MM.1S (cell line): ENCODE measurements around the gene VSIR.

Experiments used
- DNase-seq: peaks from one replicate; pipeline ENCODE4 v3.0.0-alpha.2; 2015
- H2AFZ ChIP-seq: fragments of 300-600 bp; sonication (generic); 2 replicates; pipeline ENCODE4 v1.6.0; 2016; ENCODE audit warnings: antibody characterized with exemption, low read length
- H3F3A ChIP-seq: fragments of 300-600 bp; sonication (generic); 2 replicates; pipeline ENCODE4 v1.6.1; 2016; ENCODE audit warnings: mild to moderate bottlenecking, antibody characterized with exemption, low read length, moderate library complexity, mixed read lengths; ENCODE audit not compliant: insufficient read depth
- H3K27ac ChIP-seq: fragments of 300-600 bp; sonication (generic); 2 replicates; pipeline ENCODE4 v1.5.1; 2016; ENCODE audit warnings: mild to moderate bottlenecking, low read length
- H3K27me3 ChIP-seq: fragments of 300-600 bp; sonication (generic); replicated peaks from 2 replicates; pipeline ENCODE4 v1.6.0; 2016; ENCODE audit warnings: low read length; ENCODE audit not compliant: insufficient read depth
- H3K36me3 ChIP-seq: fragments of 300-600 bp; sonication (generic); replicated peaks from 2 replicates; pipeline ENCODE4 v1.6.1; 2016; ENCODE audit warnings: mild to moderate bottlenecking, low read length, mixed read lengths; ENCODE audit not compliant: insufficient read depth
- H3K4me1 ChIP-seq: fragments of 300-600 bp; sonication (generic); 2 replicates; pipeline ENCODE4 v1.6.1; 2016; ENCODE audit warnings: low read length, mixed read lengths
- H3K4me2 ChIP-seq: fragments of 300-600 bp; sonication (generic); 2 replicates; pipeline ENCODE4 v1.6.0; 2016; ENCODE audit warnings: low read depth, low read length
- H3K4me3 ChIP-seq: fragments of 300-600 bp; sonication (generic); 2 replicates; pipeline ENCODE4 v1.5.1; 2016; ENCODE audit warnings: low read length, mixed read lengths
- H3K79me2 ChIP-seq: fragments of 300-600 bp; sonication (generic); 2 replicates; pipeline ENCODE4 v1.6.1; 2016; ENCODE audit warnings: mixed run types, low read length, mixed read lengths
- H3K9ac ChIP-seq: fragments of 300-600 bp; sonication (generic); 2 replicates; pipeline ENCODE4 v1.6.1; 2016; ENCODE audit warnings: low read length, mixed read lengths
- H3K9me2 ChIP-seq: fragments of 300-600 bp; sonication (generic); replicated peaks from 2 replicates; pipeline ENCODE4 v1.6.1; 2016; ENCODE audit warnings: mild to moderate bottlenecking, low read length, mixed read lengths; ENCODE audit not compliant: insufficient read depth
- H3K9me3 ChIP-seq: fragments of 300-600 bp; sonication (generic); replicated peaks from 2 replicates; pipeline ENCODE4 v1.6.1; 2016; ENCODE audit warnings: mild to moderate bottlenecking, low read length, mixed read lengths; ENCODE audit not compliant: insufficient read depth
- H4K20me1 ChIP-seq: fragments of 300-600 bp; sonication (generic); 2 replicates; pipeline ENCODE4 v1.6.1; 2016; ENCODE audit warnings: mild to moderate bottlenecking, low read length, moderate library complexity, mixed read lengths; ENCODE audit not compliant: insufficient read depth
- CTCF ChIP-seq: fragments of 300-600 bp; sonication (generic); IDR thresholded peaks from 2 replicates; pipeline ENCODE4 v1.5.1; 2016; ENCODE audit warnings: antibody characterized with exemption, low read length, mixed read lengths
- EZH2 ChIP-seq: fragments of 300-600 bp; sonication (generic); optimal IDR thresholded peaks from 2 replicates; pipeline ENCODE3; 2017; ENCODE audit warnings: low read depth, mild to moderate bottlenecking, antibody characterized with exemption, low read length, mixed read lengths
- EZH2phosphoT487 ChIP-seq: fragments of 300-600 bp; sonication (generic); IDR thresholded peaks from 2 replicates; pipeline ENCODE4 v1.6.1; 2018; ENCODE audit warnings: antibody characterized with exemption, low read length

VSIR gene

GRCh38 chr10:71731791-71732190 lies 41.5 kb downstream of the VSIR start:
- Histone ChIP-seq H3K4me3 (no peak overlapping the region), H3F3A (peaks cover 18% of the 10 kb centered on the region), H3K4me2 (no peak overlapping the region), H3K9me3 (no peaks in the 10 kb centered on the region), H3K9ac (no peak overlapping the region), H3K36me3 (no peaks in the 10 kb centered on the region), H3K9me2 (no peaks in the 10 kb centered on the region), H3K4me1 (peaks cover 36% of the 10 kb centered on the region), H4K20me1 (no peaks in the 10 kb centered on the region), H3K79me2 (no peaks in the 10 kb centered on the region), H3K27ac (no peak overlapping the region), H3K27me3 (no peaks in the 10 kb centered on the region), H2AFZ (no peak overlapping the region)
- no peak for DNase-seq
- TF ChIP-seq EZH2phosphoT487: no peak
- no peak for TF ChIP-seq EZH2

GRCh38 chr10:71729161-71729636 lies 44.1 kb downstream of the VSIR start:
- H4K20me1 ChIP-seq: no peaks in the 10 kb centered on the region
- peaks cover 23% of the 10 kb centered on the region for H3F3A ChIP-seq
- no peak overlapping the region for H3K4me2 ChIP-seq
- H3K9ac ChIP-seq: no peak overlapping the region
- no peaks in the 10 kb centered on the region for H3K79me2 ChIP-seq
- no peaks in the 10 kb centered on the region for H3K36me3 ChIP-seq
- H3K4me1 ChIP-seq: peaks cover 29% of the 10 kb centered on the region
- TF ChIP-seq EZH2: no peak
- no peak for TF ChIP-seq CTCF
- no peak for TF ChIP-seq EZH2phosphoT487
- no peak for DNase-seq
- H3K9me2 ChIP-seq: no peaks in the 10 kb centered on the region
- no peak overlapping the region for H2AFZ ChIP-seq
- H3K4me3 ChIP-seq: no peak overlapping the region
- no peaks in the 10 kb centered on the region for H3K9me3 ChIP-seq
- peak overlapping the region; percentile 93; the same call in 1 of the 2 replicates for H3K27ac ChIP-seq
- no peaks in the 10 kb centered on the region for H3K27me3 ChIP-seq

- peak overlapping the region; percentile 93 for H3K27ac ChIP-seq
- H3K9me3 ChIP-seq: no peaks in the 10 kb centered on the region
These were observed 45.3 kb downstream of the VSIR start for GRCh38 chr10:71727738-71728737.

More at GRCh38 chr10:71727738-71728737, 45.3 kb downstream of the VSIR start:
- no peaks in the 10 kb centered on the region for H3K36me3 ChIP-seq
- H4K20me1 ChIP-seq: no peaks in the 10 kb centered on the region
- peak overlapping the region; percentile 74 for H3K4me2 ChIP-seq
- H3K4me1 ChIP-seq: peaks cover 29% of the 10 kb centered on the region
- peak; percentile 84 for DNase-seq
- no peaks in the 10 kb centered on the region for H3K27me3 ChIP-seq
- H3K9me2 ChIP-seq: no peaks in the 10 kb centered on the region
- TF ChIP-seq EZH2: no peak
- TF ChIP-seq EZH2phosphoT487: no peak
- no peak for TF ChIP-seq CTCF
- H3K4me3 ChIP-seq: peak overlapping the region; percentile 23; the same call in 1 of the 2 replicates
- H3K79me2 ChIP-seq: no peaks in the 10 kb centered on the region
- H3F3A ChIP-seq: peaks cover 23% of the 10 kb centered on the region
- H3K9ac ChIP-seq: peak overlapping the region; percentile 71
- H2AFZ ChIP-seq: peak overlapping the region; percentile 85
